Hematopoietic multipotent progenitor cell treated with erythropoietin and hydrocortisone succinate and interleukin-3 and kit ligand, for 4 days (in vitro differentiated cells): ENCODE data around the gene GNAI3.

Experiments
- DNase-seq: peaks from one replicate; pipeline ENCODE4 v3.0.0-alpha.2; 2015

GNAI3 gene

DNA sequence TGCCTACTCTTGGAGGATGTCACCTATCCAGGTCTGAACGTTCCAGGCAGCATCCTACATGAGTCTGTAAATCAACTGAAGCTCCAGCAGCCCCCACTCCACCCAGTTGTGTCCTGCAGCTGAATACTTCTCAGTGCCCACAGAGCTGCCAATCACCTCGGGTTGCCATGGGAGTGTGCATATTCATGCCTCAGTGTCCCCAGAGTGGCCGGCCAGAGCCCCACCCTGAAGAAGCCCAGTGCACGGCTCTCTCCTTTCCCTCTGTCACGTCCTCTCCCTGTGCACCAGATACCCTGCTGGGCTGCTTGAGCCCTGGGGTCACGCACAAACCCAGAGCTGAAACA, 91.4 kb downstream of the GNAI3 start:
- no peak for DNase-seq

- DNase-seq = peak; percentile 91
Observed at GRCh38 chr1:109640285-109640865, 92.0 kb downstream of the GNAI3 start.

DNA sequence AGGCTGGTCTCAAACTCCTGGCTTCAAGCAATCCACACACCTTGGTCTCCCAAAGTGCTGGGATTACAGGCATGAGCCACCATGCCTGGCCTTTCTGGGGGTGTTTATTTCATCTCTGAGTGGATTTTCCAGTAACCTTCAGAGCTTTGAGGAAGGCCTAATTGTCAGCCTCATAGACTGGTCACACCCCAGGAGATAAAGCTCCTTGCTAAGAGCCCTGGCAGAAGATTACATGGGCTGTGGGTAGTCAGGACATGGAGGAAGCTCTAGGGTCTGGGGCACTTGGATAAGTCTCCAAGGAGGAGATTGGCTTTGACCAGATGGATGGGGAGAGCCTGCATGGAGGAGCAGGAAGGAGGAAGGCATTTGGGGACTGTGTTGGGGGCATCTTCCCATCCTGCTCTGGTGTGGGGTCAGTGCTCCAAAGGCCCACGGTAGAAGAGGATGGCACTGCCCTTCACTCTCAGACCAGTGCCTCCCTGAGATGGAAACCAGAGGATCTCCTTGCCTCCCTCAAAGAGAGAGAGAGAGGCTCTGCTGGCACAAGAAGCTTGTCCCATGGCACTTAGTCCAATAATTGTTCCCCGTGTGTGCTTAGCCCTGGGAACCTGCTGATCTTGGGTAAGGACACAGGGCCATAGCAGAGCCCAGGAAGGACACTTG, 92.8 kb downstream of the GNAI3 start:
- DNase-seq = peak; percentile 73

DNA sequence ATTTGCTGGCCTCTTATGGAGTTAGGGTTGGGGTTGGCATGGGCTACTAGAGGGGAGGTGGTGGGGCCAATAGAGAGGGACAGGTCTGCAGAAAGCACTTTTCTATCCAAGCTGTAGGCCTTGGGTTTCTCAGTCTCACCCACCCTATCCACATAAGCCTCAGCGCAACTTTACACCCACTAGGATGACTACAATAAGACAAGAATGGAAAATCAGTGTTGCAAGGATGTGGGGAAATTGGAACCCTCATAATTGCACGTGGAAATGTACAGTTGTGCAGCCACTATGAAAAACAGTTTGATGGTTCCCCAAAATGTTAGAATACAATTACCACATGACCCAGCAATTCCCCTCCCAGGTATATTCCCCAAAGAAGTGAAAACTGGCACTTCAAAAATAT, 93.4 kb downstream of the GNAI3 start:
- no peak for DNase-seq

GRCh38 chr1:109642626-109643025, 94.2 kb downstream of the GNAI3 start:
- no peak for DNase-seq

DNA sequence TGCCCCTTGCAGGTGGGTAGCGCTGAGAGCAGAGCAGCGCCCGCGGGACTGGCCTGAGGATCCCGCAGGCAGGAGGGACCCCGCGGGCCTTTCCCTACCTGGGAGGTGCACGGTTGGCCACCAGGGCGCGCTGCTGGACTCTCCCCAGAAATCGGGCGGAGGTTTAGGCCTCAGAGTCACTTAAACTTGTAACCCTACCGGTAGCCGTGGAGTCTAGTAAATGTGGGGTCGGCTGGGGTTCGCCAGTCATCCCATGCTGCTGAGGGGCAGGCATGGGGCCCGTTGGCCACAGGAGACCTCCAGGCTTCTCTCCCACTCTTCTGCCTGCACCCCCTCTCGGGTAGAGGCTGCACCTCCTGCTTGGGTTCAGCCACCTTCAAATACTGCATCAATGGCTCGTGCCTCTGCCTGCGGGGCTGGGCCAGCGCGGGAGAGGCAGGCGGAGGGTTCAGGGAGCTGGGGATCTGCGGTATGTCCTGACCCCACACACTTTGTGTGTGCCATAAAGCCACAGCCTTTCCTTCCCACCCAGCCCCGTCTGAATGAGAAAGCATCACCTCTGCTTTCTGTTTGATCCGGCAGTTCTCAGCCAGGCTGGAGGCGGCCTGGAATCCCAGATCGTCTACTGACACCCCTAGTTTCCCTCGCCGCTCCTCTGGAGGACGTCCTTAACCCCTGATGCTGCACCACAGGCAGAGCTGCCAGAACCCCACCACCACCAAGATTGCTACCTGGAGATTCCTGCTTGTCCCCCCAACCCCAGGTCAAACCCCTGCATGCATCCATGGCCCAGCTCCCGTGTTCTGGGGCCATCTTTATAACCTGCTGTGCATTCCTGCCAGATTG, 95.2 kb downstream of the GNAI3 start:
- peak; percentile 92 for DNase-seq

DNA sequence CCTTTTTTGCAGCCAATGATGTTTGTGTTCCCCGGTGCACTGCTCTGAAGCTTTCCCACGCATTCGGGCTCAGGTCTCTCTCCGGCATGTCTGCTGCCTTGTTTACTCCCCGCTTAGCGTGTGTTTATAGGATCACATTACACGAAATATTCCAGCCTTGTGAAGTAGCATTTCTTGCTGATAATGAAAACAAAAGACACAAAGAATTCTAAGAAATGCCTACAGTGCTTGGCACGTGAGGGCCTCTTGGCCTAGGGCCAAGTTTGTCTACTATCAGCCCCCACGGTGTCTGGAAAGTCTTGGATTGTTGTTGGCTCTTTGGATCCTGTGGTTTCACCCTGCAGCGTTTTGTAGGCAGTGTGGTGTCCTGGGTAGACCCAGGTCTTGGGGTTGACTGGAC, 96.3 kb downstream of the GNAI3 start:
- peak; percentile 72 for DNase-seq

- DNase-seq = peak; percentile 69
Observed at GRCh38 chr1:109649491-109649914, 101.1 kb downstream of the GNAI3 start.

GRCh38 chr1:109650609-109651008, 102.2 kb downstream of the GNAI3 start:
- DNase-seq = no peak

DNA sequence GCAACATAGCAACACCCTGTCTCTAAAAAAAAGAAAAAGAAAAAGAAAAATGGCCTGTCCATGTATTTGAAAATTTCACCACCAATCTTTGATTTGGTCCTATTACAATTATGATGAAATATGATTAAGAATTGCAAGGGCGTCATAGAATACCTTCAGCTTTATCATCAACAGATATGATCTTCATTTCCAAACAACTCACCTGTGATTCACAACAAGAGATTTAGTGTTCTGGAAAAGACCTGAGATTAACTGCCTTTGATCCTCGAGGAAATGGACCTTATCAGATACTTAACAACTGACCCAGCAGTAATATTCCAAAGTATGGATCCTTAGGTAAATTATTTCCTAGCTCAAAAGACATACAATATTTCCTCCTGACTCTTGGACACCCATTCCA, 104.0 kb downstream of the GNAI3 start:
- DNase-seq = no peak

DNA sequence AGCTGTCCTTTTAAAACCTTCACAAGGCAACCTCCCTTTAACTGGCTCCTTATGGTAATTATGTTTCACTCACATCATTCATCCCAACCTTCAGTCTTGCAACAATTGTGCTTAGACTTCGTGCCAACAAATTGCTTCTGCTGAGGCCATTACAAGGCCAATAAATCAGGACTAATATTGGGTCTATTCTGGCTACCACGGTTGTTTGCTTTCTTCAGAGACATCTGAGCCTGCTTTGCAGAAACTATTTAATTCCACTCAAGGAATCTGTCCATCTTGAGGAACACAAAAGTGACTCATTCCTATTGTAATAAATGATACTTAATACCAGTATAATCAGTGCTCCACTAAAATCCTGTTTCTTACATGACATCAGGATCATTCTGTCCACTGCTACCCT, 104.9 kb downstream of the GNAI3 start:
- no peak for DNase-seq

DNA sequence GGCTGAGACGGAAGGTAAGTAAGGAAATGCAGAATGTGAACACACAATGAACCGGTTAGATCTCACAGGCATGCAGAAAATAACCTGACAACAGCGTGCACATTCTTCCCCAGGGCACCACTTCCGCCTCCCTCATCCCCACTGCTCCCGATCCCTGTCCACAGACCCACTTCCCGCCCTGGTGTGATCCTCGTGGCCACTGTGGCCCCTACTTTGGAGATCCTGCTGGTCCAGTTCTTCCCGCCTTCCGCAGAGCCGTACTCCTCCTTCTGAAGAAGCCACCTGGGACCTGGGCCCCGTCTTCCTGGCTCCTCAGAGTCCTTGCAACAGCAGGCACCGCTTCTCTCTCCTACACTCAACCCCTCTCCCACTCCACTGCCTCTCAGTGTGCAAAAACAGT, 106.1 kb downstream of the GNAI3 start:
- DNase-seq = no peak

GRCh38 chr1:109655615-109656519, 107.5 kb downstream of the GNAI3 start, which contains the start of gene GSTM4:
Gene GSTM4 (plus strand): TSS chr1:109656099. CDS start chr1:109656390, 291 bp downstream.
- DNase-seq = peak; percentile 89

DNA sequence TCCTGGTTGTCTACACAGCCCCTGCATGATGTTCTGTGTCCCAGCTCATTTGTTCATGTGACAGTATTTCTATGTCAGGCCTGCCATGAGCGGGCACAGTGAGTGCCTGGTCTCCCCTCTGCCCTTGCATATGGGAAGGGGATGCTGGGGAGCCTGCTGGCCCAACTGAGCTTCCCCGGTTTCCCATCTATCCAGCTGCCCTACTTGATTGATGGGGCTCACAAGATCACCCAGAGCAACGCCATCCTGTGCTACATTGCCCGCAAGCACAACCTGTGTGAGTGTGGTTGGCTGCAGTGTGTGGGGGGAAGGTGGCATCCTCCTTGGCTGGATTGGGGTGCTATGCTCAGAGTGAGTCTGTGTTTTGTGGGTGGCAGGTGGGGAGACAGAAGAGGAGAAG, 109.0 kb downstream of the GNAI3 start:
- DNase-seq = no peak

DNA sequence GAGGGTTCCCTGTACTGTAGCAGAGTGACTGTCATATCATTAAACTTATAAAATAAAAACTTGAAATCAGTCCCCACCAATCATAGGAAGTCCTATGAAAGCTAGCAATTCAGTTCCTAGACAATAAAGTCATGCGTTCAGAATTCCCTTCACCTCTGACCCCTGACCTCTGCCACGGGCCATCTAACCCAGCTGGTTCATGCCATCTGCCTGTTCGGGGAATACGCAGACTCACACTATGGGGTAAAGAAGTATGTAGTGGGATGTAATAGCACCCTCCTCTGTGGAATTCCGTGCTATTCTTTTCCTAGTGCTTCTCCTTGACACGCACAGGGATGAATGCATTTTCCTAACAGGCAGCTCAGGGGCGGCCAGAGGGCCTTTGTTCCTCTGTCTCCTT, 109.6 kb downstream of the GNAI3 start:
- DNase-seq = no peak

DNA sequence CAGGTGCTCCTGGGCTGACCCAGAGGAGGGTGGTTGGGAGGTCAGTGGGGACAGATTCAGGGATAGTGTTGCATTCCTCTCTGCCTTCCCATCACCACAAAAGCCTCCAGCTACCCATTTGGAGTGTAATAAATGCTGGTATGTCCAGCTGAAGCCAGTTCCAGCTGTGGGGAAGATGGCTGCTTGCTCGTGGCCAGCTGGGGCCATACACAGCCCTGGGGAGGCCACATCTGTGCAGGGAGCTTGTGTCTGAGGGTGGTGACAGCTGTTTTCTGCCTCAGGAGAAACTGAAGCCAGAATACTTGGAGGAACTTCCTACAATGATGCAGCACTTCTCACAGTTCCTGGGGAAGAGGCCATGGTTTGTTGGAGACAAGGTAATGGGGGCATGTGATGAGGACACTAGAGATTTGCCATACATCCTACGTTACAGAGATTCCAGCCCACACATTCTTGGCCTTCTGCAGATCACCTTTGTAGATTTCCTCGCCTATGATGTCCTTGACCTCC, 110.2 kb downstream of the GNAI3 start:
- DNase-seq = no peak

- DNase-seq = no peak
Observed at GRCh38 chr1:109659145-109659544, 110.7 kb downstream of the GNAI3 start.

DNA sequence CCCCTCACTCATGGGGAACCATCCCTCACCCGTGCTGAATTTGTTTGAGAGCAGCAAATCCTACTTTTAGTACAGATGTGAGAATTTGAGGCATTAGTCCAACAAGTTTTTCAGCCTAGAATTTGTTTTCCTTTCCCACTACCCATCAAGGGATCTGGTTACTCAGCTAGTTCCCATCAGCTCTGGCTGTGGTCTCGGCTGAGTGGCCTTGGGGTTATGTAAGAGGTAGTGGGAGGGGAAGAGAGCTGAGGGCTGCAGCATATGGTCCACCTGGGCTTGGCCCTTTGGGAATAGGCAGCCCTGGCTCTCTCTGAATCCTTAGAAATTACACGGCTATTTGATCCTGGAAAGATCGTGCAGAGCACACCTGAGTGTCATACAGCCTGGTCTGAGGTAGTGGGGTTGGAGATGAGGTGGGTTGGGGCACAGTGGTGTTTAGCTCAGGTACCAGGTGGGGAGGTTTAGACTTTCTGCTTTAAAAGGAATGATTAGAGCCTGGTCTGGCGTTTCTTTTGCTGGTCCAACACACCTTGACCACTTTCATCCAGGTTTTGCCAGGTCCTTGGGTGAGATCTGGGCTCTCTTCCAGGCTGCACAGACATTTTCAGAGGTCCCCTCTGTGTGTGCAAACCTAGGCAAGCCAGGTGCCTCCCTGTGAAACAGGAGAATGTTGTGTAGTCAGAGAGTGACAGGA, 111.7 kb downstream of the GNAI3 start:
- no peak for DNase-seq

DNA sequence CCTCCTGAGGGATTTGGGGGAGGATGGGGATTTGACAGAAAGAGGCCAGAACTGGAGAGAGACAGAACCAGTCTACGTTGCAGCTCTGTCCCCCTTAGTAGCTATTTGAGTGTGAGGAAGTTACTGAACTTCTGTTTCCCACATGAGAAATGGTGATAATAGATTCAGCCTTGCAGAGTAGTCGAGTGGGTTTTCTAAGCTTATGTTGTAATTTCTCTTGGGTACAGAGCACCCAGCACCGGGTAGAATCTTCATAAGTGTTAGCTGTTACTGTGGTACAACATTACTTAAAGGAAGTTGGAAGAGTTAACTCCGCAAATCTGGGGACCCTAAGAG, 112.2 kb downstream of the GNAI3 start:
- peak; percentile 17 for DNase-seq

DNA sequence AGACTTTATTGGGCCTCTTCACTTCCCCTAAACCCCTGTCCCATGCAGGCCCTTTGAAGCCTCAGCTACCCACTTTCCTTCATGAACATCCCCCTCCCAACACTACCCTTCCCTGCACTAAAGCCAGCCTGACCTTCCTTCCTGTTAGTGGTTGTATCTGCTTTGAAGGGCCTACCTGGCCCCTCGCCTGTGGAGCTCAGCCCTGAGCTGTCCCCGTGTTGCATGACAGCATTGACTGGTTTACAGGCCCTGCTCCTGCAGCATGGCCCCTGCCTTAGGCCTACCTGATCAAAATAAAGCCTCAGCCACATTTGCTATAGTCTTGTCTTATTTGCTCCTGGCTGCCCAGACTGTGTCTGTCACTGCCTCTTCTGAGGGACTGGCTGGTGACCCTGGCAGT, 113.0 kb downstream of the GNAI3 start:
- no peak for DNase-seq

- no peak for DNase-seq
Observed at GRCh38 chr1:109664671-109665070, 116.3 kb downstream of the GNAI3 start.

DNA sequence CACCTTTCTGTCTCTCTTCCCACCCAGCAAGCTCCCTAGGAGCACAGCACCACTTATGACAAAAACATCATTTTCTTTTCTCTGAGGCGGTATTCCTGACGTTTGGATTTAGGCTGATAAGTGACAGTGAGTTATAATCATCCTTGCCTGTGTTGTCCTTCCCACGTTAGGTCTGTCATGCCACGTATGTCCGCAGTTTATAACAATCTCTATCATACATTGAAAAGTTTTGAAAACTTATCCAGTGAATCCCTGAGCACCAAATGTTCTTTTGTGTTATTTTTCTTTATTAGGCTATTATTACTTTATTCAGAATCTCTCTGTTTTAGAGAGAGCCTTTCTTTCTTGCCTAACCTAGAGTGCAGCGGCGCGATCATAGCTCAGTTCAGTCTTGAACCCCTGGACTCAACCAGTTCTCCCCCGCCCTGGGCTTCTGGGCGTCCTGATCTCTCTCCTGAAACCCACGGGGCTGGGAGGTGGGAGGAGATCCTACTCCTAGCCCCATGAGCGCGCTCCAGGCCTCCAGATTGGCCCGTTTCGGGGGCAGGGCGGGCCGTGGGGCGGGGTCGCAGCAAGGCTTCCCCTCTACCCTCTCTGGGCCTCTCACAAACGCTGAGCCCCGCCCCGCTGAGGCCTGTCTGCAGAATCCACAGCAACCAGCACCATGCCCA, 119.2 kb downstream of the GNAI3 start, which contains the start of gene GSTM2:
GSTM2 (plus strand) TSS at position 606 of the 671 bp plus-strand sequence; CDS start at position 665, 59 bp downstream.
- DNase-seq = peak; percentile 96
